Measurements from ENCODE around the gene ATF7. TPM values are rescaled to one million over a fixed set of nuclear protein-coding genes. Genes with fewer than 3 reads are reported as not detected.

The ATF7 gene
- total and polyA plus RNA-seq, 2 of the 13 experiments (the other 11 are each of a cell fraction or from before 2014, with no cell fraction given), result 9.6 to 16.2 TPM

GRCh38 chr12:53500142-53500775, 125.9 kb downstream of the ATF7 start (continued):
- TF ChIP-seq RERE (CRISPR knock-in tag; IDR thresholded peaks at IDR 0.05; ENCODE audit: low read depth) (no peak), PPARG (CRISPR knock-in tag; conservative IDR thresholded peaks at IDR 0.05) (no peak), ZNF510 (CRISPR knock-in tag; IDR thresholded peaks at IDR 0.05; ENCODE audit: low read depth) (no peak), ZNF264 (CRISPR knock-in tag; IDR thresholded peaks at IDR 0.05) (0 out of 2 replicates have a peak, but pooled peaks have one; percentile 17), RBFOX2 (IDR thresholded peaks at IDR 0.05; ENCODE audit: low read depth, low read length) (no peak), DPF2 (CRISPR knock-in tag; IDR thresholded peaks at IDR 0.05; ENCODE audit: borderline replicate concordance, low read depth) (no peak), ZFYVE20 (CRISPR knock-in tag; IDR thresholded peaks at IDR 0.05; ENCODE audit: borderline replicate concordance, low read depth) (no peak), NFRKB (IDR thresholded peaks at IDR 0.05) (no peak), SMAD1 (CRISPR knock-in tag; IDR thresholded peaks at IDR 0.05; ENCODE audit: borderline replicate concordance, low read depth) (no peak), ZNF761 (CRISPR knock-in tag; conservative IDR thresholded peaks at IDR 0.05) (no peak), ZNF674 (CRISPR knock-in tag; IDR thresholded peaks at IDR 0.05; ENCODE audit: low read depth) (no peak), NFIC (IDR thresholded peaks at IDR 0.05; ENCODE audit: low read length) (no peak), NFIB (CRISPR knock-in tag; IDR thresholded peaks at IDR 0.05; ENCODE audit: borderline replicate concordance) (no peak), ZNF20 (CRISPR knock-in tag; IDR thresholded peaks at IDR 0.05) (no peak), CCAR2 (optimal IDR thresholded peaks at IDR 0.05; ENCODE audit: low read depth, low read length) (no peak), ZNF660 (CRISPR knock-in tag; IDR thresholded peaks at IDR 0.05; ENCODE audit: borderline replicate concordance, low read depth) (no peak), POLR2AphosphoS2 (IDR thresholded peaks at IDR 0.05; ENCODE audit: low read depth, low read length) (peak; percentile 30; the same call in 1 of the 2 replicates), GATAD1 (CRISPR knock-in tag; IDR thresholded peaks at IDR 0.05) (no peak), U2AF1 (optimal IDR thresholded peaks at IDR 0.05; ENCODE audit: low read depth, low read length) (no peak), RARG (CRISPR knock-in tag; IDR thresholded peaks at IDR 0.05; ENCODE audit: low read depth) (no peak), KMT2B (CRISPR knock-in tag; IDR thresholded peaks at IDR 0.05) (no peak), ZNF850 (CRISPR knock-in tag; conservative IDR thresholded peaks at IDR 0.05) (no peak), GPN1 (CRISPR knock-in tag; IDR thresholded peaks at IDR 0.05; ENCODE audit: borderline replicate concordance) (no peak)
- TF ChIP-seq, protein P1, sequence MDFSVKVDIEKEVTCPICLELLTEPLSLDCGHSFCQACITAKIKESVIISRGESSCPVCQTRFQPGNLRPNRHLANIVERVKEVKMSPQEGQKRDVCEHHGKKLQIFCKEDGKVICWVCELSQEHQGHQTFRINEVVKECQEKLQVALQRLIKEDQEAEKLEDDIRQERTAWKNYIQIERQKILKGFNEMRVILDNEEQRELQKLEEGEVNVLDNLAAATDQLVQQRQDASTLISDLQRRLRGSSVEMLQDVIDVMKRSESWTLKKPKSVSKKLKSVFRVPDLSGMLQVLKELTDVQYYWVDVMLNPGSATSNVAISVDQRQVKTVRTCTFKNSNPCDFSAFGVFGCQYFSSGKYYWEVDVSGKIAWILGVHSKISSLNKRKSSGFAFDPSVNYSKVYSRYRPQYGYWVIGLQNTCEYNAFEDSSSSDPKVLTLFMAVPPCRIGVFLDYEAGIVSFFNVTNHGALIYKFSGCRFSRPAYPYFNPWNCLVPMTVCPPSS (IDR thresholded peaks at IDR 0.05), result no peak
- TF ChIP-seq, protein P2, sequence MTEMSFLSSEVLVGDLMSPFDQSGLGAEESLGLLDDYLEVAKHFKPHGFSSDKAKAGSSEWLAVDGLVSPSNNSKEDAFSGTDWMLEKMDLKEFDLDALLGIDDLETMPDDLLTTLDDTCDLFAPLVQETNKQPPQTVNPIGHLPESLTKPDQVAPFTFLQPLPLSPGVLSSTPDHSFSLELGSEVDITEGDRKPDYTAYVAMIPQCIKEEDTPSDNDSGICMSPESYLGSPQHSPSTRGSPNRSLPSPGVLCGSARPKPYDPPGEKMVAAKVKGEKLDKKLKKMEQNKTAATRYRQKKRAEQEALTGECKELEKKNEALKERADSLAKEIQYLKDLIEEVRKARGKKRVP (CRISPR knock-in tag; IDR thresholded peaks at IDR 0.05), result no peak

Measured in HepG2 (cell line).